Measurements from ENCODE around the gene CALML6. TPM values are rescaled to one million over a fixed set of nuclear protein-coding genes. Genes with fewer than 3 reads are reported as not detected.

The CALML6 gene
- total RNA-seq, 1 donor from 2014 or later = not detected

DNA sequence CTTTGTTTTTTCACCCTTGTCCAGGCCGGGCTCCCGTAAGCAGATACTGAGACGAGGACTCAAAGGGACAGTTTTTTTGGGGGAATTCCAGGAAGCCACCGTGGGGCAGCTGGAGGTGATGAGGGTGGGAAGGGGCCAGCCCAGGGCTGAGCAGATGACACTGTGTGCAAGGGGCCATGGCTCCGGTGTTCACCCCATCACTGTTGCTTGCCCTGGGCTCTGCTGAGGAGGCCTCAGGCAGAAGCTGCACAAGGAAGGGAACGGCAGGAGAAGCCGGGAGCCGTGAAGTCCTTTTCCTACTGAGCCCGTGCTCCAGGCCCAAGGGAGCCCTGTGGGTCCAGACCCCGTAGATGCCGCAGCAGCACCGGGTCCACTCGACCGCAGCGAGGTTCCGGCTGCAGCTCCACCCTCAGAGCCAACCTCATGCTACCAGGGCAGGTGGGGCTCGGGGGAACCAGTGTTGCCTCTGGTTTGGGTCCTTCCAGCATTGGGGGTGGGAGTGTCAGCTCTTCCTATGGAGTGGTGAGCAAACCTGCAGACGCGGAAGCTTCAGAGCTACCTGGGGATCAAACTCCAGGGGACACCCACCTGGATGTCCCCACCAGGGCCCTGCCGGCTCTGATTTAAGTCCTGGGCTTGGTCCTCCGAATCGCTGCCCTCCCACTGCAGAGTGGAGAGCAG, 4.3 kb upstream of the CALML6 start:
- peaks cover 13% of the 10 kb centered on the region for H3F3A ChIP-seq (ENCODE audit: low read depth)
- Mint-ChIP-seq H3K27ac (peak overlapping the region; percentile 51), H3K4me1 (peaks cover 24% of the 10 kb centered on the region), H3K27me3 (ENCODE audit: insufficient read depth, low read depth) (peaks cover 15% of the 10 kb centered on the region), H3K36me3 (no peaks in the 10 kb centered on the region), H3K9me3 (no peaks in the 10 kb centered on the region), H3K4me3 (peak overlapping the region; percentile 79)
- TF ChIP-seq, protein P1, sequence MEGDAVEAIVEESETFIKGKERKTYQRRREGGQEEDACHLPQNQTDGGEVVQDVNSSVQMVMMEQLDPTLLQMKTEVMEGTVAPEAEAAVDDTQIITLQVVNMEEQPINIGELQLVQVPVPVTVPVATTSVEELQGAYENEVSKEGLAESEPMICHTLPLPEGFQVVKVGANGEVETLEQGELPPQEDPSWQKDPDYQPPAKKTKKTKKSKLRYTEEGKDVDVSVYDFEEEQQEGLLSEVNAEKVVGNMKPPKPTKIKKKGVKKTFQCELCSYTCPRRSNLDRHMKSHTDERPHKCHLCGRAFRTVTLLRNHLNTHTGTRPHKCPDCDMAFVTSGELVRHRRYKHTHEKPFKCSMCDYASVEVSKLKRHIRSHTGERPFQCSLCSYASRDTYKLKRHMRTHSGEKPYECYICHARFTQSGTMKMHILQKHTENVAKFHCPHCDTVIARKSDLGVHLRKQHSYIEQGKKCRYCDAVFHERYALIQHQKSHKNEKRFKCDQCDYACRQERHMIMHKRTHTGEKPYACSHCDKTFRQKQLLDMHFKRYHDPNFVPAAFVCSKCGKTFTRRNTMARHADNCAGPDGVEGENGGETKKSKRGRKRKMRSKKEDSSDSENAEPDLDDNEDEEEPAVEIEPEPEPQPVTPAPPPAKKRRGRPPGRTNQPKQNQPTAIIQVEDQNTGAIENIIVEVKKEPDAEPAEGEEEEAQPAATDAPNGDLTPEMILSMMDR (IDR thresholded peaks at IDR 0.05) = no peak
- no peak for TF ChIP-seq EZH2 (IDR thresholded peaks at IDR 0.05)
- no peak for TF ChIP-seq EZH2phosphoT487 (IDR thresholded peaks at IDR 0.05)
- no peaks in the 10 kb centered on the region for H3K9me3 ChIP-seq (ENCODE audit: low read depth)
- H3K4me3 ChIP-seq = no peak overlapping the region
- no peaks in the 10 kb centered on the region for H3K27me3 ChIP-seq
- no peak overlapping the region for H3K4me2 ChIP-seq
- H2AFZ ChIP-seq (replicated peaks) = no peak overlapping the region
- H3K4me1 ChIP-seq = peaks cover 8% of the 10 kb centered on the region
- no peak overlapping the region for H3K9ac ChIP-seq
- DNase-seq (ENCODE audit: low spot score) = no peak
- no peaks in the 10 kb centered on the region for H3K79me2 ChIP-seq (ENCODE audit: low read depth)
- no peaks in the 10 kb centered on the region for H3K36me3 ChIP-seq
- no peak overlapping the region for H3K27ac ChIP-seq
- no peaks in the 10 kb centered on the region for H4K20me1 ChIP-seq (ENCODE audit: low read depth)

DNA sequence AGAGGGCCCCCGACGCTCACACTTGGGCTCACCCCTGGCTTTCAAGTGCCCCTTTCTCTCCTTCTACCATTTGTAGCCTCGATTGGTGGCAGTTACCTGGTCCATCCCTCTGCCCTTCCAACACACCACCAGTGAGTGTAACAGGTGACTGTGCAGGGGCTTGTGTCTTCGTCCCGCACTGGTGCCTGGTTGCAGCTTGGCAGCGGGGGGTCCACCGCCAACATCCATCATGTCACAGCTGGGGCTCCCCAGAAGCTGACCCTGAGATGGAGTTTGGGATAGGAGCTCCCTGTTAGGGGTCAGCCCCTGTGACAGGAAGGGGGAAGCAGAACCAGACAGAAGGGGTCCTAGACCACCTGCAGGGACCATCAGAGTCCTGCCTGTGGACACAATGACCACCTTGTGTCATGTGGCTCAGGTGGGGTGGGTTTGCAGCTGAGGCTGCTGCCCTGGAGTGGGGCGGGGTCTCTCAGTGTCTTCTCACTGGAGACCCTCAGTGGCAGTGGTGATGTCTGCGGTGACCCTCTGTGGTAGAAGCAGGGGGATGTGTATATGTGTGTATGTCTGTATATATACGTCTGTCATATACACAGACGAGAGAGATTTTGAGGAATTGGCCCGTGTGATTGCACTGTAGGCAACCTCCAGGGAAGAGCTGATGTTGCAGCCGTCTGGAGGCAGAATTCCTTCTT, 3.6 kb upstream of the CALML6 start:
- no peak for TF ChIP-seq EZH2 (IDR thresholded peaks at IDR 0.05)
- no peak for TF ChIP-seq EZH2phosphoT487 (IDR thresholded peaks at IDR 0.05)
- TF ChIP-seq, protein P1 (IDR thresholded peaks at IDR 0.05) = no peak
- no peaks in the 10 kb centered on the region for H3K9me3 Mint-ChIP-seq

GRCh38 chr1:1914101-1914970, 724 bp upstream of the CALML6 start:
- Histone ChIP-seq H3K4me2 (no peak overlapping the region), H3F3A (ENCODE audit: low read depth) (peaks cover 17% of the 10 kb centered on the region), H3K4me3 (no peak overlapping the region), H3K27ac (no peak overlapping the region), H4K20me1 (ENCODE audit: low read depth) (no peaks in the 10 kb centered on the region), H2AFZ (replicated peaks) (no peak overlapping the region), H3K36me3 (no peaks in the 10 kb centered on the region), H3K9ac (no peak overlapping the region), H3K9me3 (ENCODE audit: low read depth) (no peaks in the 10 kb centered on the region), H3K4me1 (peaks cover 12% of the 10 kb centered on the region), H3K79me2 (ENCODE audit: low read depth) (no peaks in the 10 kb centered on the region), H3K27me3 (peaks cover 11% of the 10 kb centered on the region)
- Mint-ChIP-seq H3K27me3 (ENCODE audit: insufficient read depth, low read depth) (peaks cover 13% of the 10 kb centered on the region), H3K4me1 (peaks cover 21% of the 10 kb centered on the region), H3K27ac (peak overlapping the region; percentile 37), H3K4me3 (no peak overlapping the region), H3K36me3 (no peaks in the 10 kb centered on the region), H3K9me3 (no peaks in the 10 kb centered on the region)
- TF ChIP-seq EZH2 (IDR thresholded peaks at IDR 0.05) (no peak), EZH2phosphoT487 (IDR thresholded peaks at IDR 0.05) (no peak)
- TF ChIP-seq, protein P1 (IDR thresholded peaks at IDR 0.05) = no peak
- DNase-seq (ENCODE audit: low spot score) = no peak

More for the DNA sequence above, 3.6 kb upstream of the CALML6 start:
- no peak overlapping the region for H3K9ac ChIP-seq
- H4K20me1 ChIP-seq (ENCODE audit: low read depth) = no peaks in the 10 kb centered on the region
- peaks cover 13% of the 10 kb centered on the region for H3K27me3 Mint-ChIP-seq (ENCODE audit: insufficient read depth, low read depth)
- H3F3A ChIP-seq (ENCODE audit: low read depth) = peaks cover 9% of the 10 kb centered on the region
- peak overlapping the region; percentile 74 for H3K4me3 Mint-ChIP-seq
- H3K4me3 ChIP-seq = no peak overlapping the region
- H3K27ac ChIP-seq = no peak overlapping the region
- peaks cover 8% of the 10 kb centered on the region for H3K4me1 ChIP-seq
- H3K4me2 ChIP-seq = no peak overlapping the region
- H3K79me2 ChIP-seq (ENCODE audit: low read depth) = no peaks in the 10 kb centered on the region
- peaks cover 18% of the 10 kb centered on the region for H3K4me1 Mint-ChIP-seq
- DNase-seq (ENCODE audit: low spot score) = no peak
- no peaks in the 10 kb centered on the region for H3K27me3 ChIP-seq
- no peaks in the 10 kb centered on the region for H3K9me3 ChIP-seq (ENCODE audit: low read depth)
- H3K36me3 ChIP-seq = no peaks in the 10 kb centered on the region
- no peaks in the 10 kb centered on the region for H3K36me3 Mint-ChIP-seq
- H2AFZ ChIP-seq (replicated peaks) = no peak overlapping the region
- H3K27ac Mint-ChIP-seq = no peak overlapping the region

Measured in neural progenitor cell (in vitro differentiated cells).